IPS-15b (cell line): Measurements from ENCODE around the gene LRP1.
A peak's percentile ranks its signal among the peaks of the same experiment; 100 is the strongest.

Experiments
- H3K27me3 ChIP-seq: one replicate; pipeline ENCODE4 v1.6.1; 2013; ENCODE audit warnings: low read length; ENCODE audit not compliant: control insufficient read depth, insufficient read depth
- H3K36me3 ChIP-seq: one replicate; pipeline ENCODE4 v1.6.1; 2013; ENCODE audit warnings: low read length; ENCODE audit not compliant: control insufficient read depth, insufficient read depth
- H3K4me1 ChIP-seq: one replicate; pipeline ENCODE4 v1.6.1; 2013; ENCODE audit warnings: mild to moderate bottlenecking, low read length; ENCODE audit not compliant: control insufficient read depth, insufficient read depth
- H3K4me3 ChIP-seq: one replicate; pipeline ENCODE4 v1.5.1; 2013; ENCODE audit warnings: low read depth, low read length
- H3K9ac ChIP-seq: one replicate; pipeline ENCODE4 v1.6.1; 2013; ENCODE audit warnings: low read depth, mild to moderate bottlenecking, low read length
- H3K9me3 ChIP-seq: one replicate; pipeline ENCODE4 v1.6.1; 2013; ENCODE audit warnings: mild to moderate bottlenecking, low read length; ENCODE audit not compliant: control insufficient read depth, insufficient read depth

Gene LRP1

DNA sequence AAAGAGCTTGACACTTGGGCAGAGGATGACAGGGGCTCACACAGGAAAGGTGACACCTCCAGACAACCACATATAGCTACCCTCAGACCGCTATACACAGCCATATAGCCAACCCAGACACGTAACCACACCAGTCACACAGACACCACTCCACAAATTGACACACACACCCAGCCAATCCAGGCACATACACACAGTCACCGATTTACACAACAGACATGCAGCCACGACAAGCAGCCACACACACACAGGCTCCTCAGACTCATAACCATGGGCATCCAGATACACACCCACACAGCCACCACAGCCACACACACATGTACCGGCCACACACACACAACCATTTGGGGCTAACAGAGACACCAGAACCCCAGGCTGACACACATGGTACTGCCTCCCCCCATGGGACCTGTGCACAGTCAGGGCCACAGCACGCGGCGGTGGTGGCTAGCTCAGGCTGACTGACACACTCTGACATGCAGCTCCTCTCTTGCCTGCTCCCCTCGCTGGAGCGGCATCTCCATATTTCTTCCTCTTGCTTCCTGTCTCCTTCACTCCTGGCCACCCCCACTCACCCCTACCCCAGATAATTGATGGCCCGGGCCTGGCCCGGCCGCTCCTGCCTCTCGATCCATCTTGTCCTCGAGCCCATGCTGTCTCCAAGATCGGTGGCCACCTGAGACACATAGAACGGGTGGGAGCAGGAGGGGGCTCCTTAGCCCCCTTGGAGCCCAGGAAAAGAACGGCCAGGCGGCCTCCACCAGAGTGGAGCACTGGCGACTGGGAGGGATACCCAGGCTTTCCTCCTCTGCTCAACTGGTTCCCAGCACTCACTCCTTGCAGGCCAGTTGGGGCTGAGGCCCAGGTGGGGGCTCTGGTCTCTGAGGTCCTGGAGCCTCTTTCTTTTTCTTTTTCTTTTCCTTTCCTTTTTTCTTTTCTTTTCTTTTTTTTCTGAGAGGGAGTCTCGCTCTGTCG lies 95.2 kb downstream of the LRP1 start:
- Histone ChIP-seq H3K4me3 (no peak overlapping the region), H3K9me3 (no peaks in the 10 kb centered on the region), H3K9ac (no peak overlapping the region), H3K4me1 (peaks cover 18% of the 10 kb centered on the region), H3K27me3 (peaks cover 92% of the 10 kb centered on the region), H3K36me3 (no peaks in the 10 kb centered on the region)

DNA sequence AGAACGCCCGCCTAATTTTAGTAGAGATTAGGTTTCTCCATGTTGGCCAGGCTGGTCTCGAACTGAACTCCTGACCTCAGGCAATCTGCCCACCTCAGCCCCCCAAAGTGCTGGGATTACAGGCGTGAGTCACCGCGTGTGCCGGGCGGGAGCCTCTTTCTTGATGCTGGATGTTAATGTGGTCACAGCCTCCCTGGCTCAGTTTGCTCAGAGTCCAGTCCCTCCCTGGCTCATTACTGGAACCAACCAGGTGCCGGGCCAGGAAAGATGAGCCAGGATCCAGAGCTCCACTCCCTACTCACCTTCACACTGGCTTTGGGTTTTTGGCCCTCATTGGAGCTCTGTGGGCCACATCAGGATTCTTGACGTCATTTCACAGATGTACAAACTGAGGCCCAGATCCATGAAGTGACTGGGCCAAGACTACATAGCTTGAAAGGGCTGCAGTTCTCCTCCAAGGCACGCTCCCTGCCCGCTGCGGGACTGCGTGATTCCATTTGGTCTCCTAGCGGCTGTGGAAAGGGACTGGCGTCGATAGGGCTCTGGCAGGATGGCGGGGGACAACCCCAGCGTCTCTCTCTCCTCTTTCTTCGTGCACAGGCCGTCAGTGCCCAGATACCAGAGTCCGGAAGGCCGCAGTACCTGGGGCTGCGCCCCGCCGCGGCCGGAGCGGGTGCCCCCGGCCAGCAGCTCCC lies 96.1 kb downstream of the LRP1 start:
- Histone ChIP-seq H3K4me1 (peaks cover 18% of the 10 kb centered on the region), H3K36me3 (no peaks in the 10 kb centered on the region), H3K9ac (no peak overlapping the region), H3K27me3 (peaks cover 91% of the 10 kb centered on the region), H3K9me3 (no peaks in the 10 kb centered on the region), H3K4me3 (no peak overlapping the region)

DNA sequence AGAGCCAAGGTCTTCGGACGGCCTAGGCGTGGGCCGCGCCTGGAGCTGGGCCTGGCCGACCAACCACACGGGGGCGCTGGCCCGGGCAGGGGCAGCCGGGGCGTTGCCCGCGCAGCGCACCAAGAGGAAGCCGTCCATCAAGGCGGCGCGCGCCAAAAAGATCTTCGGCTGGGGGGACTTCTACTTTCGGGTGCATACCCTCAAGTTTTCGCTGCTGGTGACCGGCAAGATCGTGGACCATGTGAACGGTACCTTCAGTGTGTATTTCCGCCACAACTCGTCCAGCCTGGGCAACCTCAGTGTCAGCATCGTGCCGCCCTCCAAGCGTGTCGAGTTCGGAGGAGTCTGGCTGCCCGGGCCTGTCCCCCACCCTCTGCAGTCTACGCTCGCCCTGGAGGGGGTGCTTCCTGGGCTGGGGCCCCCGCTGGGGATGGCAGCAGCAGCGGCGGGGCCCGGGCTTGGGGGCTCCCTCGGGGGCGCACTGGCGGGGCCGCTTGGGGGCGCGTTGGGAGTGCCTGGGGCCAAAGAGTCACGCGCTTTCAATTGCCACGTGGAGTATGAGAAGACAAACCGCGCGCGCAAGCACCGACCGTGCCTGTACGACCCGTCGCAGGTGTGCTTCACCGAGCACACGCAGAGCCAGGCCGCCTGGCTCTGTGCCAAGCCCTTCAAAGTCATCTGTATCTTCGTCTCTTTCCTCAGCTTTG lies 96.8 kb downstream of the LRP1 start:
- Histone ChIP-seq H3K9ac (no peak overlapping the region), H3K27me3 (peaks cover 84% of the 10 kb centered on the region), H3K9me3 (no peaks in the 10 kb centered on the region), H3K4me3 (peak overlapping the region; percentile 43), H3K4me1 (peaks cover 16% of the 10 kb centered on the region), H3K36me3 (no peaks in the 10 kb centered on the region)

DNA sequence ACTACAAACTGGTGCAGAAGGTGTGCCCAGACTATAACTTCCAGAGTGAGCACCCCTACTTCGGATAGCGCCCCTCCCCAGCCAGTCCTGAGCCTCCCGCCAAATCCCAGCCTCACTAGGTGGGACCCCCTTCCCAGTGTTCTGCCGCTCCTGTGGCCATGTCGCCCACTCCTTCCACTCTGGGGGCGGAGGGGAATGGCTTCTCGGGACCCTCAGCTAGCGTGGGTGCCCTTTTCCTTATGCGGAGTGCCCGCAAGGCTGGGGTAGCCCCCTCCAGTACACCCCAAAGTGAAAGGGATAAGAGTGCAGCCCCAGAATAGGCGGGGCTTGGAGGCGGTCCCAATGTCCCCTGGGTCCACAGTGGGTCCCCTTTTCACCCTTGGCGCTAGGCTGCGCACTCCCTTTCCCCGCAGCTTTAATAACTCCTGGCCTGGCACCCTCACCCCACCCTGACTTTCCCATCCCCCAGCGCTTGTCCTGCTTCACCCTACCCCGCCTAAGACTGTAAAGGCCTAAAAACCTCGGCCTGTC lies 97.5 kb downstream of the LRP1 start:
- Histone ChIP-seq H3K4me1 (peaks cover 20% of the 10 kb centered on the region), H3K27me3 (peaks cover 80% of the 10 kb centered on the region), H3K9ac (no peak overlapping the region), H3K4me3 (peak overlapping the region; percentile 43), H3K36me3 (no peaks in the 10 kb centered on the region), H3K9me3 (no peaks in the 10 kb centered on the region)

DNA sequence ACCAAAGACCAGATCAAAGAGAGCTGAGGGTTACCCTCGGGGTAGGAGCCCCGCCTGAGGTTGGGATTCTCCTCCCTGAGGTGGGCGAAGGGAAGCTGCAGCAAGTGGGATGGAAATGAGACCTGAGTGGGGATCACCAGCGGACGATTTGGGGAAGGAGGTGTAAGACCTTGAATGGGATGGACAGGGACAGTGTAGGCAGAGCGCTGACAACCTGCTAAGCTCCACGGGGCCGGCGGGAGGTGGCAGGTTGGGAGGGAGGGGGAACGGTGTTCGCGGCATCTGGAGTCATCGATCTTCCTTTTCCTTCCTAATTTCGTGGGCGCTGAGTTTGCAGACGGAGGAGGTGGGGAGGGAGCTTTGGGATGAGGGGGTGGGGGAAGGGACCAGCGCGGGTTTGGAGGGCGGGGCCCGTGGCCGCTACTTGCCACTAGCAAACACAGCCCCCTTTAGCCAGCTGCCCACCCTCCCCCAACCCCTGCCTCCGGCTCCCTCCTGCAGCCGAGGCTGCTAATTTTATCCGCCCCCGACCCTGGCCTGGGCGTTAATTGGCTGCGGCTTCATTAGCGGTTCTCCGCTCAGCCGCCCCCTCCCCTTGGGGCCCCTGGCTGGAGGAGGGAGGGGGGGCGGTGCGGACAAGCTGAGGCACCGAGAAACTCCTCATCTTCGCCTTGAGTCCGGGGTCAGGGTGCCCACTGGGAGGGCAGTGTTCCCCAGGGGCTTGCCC lies 98.5 kb downstream of the LRP1 start:
- peaks cover 70% of the 10 kb centered on the region for H3K27me3 ChIP-seq
- H3K4me3 ChIP-seq: peak overlapping the region; percentile 72
- H3K4me1 ChIP-seq: peaks cover 17% of the 10 kb centered on the region
- H3K9ac ChIP-seq: no peak overlapping the region
- no peaks in the 10 kb centered on the region for H3K9me3 ChIP-seq
- peaks cover 4% of the 10 kb centered on the region for H3K36me3 ChIP-seq

DNA sequence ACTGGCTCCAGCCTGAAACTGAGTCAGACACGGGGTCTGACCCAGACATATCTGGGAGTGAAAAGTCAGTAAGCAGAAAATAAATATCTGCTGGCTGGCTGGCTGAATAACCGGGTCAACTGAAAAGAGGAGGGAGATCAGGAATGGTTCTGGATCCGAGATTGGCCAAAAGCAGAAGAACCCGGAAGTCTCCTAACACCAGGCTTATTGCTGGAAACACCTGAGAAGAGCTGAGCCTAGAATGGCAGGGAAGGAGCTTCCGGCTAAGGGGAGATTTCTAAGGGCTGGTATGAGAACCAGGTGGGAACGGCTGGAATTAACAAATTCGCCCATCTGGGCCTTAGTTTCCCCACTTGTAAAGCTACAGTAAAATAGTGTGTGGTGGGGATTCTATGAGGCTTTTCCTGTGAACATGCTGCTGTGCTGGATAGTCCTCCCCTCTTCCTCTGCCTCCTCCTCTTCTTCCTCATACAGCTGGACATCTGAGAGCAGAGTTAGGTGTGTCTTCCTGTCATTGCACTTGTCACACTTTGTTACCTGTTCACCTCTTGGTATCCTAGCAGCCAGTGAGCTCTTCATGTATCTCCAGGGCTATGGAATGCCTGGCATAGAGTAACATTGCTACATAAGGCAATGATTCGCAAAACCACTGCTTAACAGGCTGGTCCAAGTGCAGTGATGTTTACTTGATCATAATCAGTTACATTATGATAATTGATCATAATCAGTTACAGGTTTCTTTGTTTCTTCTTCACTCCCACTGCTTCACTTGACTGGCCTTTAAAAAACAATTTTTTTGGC lies 99.2 kb downstream of the LRP1 start:
- peaks cover 12% of the 10 kb centered on the region for H3K36me3 ChIP-seq
- peaks cover 62% of the 10 kb centered on the region for H3K27me3 ChIP-seq
- H3K9me3 ChIP-seq: no peaks in the 10 kb centered on the region
- no peak overlapping the region for H3K9ac ChIP-seq
- H3K4me3 ChIP-seq: peak overlapping the region; percentile 57
- peaks cover 15% of the 10 kb centered on the region for H3K4me1 ChIP-seq

DNA sequence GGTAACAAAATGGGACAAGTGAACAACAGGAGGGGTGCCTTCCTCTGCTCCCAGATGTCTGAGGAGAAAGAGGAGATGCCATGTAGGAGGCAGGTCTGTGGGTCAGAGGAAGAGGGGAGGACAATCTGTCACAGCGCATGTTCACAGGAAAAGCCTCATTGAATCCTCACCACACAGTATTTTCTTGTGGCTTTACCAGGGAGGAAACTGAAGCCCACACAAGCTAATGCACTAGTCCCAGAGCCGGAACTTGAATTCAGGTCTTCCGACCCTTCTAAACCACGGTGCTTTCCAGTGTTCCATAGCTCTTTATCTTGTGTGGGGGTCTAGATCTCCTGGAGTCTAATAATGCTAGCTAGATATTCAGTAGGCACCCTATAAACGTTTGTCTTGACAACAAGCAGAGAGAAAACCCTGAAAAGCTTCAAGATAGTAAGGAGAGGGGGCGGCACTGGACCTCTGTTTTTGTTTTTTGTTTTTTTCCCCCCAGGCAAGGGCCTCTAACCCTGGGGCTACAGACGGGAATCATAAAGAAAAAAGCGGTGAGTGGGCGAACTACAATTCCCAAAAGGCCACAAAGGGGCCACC lies 100.9 kb downstream of the LRP1 start:
- no peak overlapping the region for H3K9ac ChIP-seq
- H3K4me3 ChIP-seq: peak overlapping the region; percentile 95
- peaks cover 15% of the 10 kb centered on the region for H3K4me1 ChIP-seq
- H3K9me3 ChIP-seq: no peaks in the 10 kb centered on the region
- peaks cover 28% of the 10 kb centered on the region for H3K36me3 ChIP-seq
- H3K27me3 ChIP-seq: peaks cover 52% of the 10 kb centered on the region

DNA sequence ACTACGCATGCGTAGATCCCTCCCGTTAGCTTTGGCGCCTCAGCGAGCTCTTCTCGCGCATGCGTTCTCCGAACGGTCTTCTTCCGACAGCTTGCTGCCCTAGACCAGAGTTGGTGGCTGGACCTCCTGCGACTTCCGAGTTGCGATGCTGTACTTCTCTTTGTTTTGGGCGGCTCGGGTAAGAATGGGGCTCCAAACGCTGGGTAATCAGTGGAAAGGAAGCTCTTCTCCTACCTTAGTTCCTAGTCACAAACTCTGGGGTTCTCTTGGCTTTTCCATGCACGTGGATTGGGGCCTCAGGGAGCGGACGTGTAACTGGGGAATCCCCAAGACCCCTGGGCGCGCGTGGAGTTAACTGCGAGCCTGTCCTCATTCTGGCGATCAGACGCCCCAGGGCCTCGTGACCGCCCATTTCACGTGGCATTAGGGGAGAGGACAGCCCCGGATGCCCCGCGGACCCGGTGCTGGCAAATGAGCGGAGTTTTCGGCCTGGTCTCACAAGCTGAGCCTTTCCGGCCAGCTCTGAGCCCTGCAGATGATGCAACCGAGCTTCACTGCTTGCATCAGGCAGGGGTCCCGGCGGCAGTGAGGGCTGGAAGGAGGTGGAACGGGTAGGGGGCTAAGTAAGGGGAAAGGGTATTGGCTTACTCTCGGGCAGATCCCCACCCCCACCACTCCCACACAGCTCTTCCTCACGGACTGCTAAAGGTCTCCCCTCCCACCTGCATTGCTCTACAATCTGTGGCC lies 101.5 kb downstream of the LRP1 start, which contains the start of gene SHMT2:
SHMT2 (plus strand) TSS at position 78 of the 747 bp plus-strand sequence; CDS start at position 146, 68 bp downstream.
- H3K4me1 ChIP-seq: peaks cover 15% of the 10 kb centered on the region
- H3K9me3 ChIP-seq: no peaks in the 10 kb centered on the region
- peak within 1 kb of the TSS; percentile 97 for H3K9ac ChIP-seq
- H3K27me3 ChIP-seq: peaks cover 50% of the 10 kb centered on the region
- H3K36me3 ChIP-seq: peaks cover 32% of the 10 kb centered on the region
- H3K4me3 ChIP-seq: peak within 1 kb of the TSS; percentile 95

DNA sequence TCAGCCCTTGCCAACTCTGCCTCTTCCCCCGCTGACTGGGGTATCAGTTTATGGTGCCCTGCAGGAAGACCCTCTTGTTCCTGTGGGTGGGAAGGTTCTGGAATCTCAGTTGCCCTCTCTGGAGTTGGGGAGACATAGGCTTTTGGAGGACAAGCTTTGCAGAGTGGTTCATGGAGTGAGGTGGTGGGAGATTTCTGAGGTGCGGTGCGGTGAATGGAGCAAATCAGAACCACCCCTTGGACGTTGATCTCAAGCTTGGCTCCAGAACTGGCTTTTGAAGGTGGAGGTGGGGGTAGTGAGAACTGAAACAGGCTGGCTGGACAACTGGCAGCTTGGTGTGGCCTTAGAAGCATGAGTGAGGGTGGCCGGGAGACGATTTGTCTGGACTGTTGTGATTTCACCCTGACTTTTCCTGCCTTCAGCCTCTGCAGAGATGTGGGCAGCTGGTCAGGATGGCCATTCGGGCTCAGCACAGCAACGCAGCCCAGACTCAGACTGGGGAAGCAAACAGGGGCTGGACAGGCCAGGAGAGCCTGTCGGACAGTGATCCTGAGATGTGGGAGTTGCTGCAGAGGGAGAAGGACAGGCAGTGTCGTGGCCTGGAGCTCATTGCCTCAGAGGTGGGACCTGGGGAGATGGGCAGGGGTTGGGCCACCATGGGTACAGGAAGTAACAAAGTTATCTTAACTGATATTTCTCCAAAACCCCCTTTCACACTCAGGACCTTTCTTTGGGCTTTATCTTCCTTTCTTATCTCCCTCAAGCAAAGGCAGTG lies 102.3 kb downstream of the LRP1 start:
- H3K9me3 ChIP-seq: no peaks in the 10 kb centered on the region
- peaks cover 32% of the 10 kb centered on the region for H3K36me3 ChIP-seq
- peak overlapping the region; percentile 97 for H3K9ac ChIP-seq
- H3K4me1 ChIP-seq: peaks cover 13% of the 10 kb centered on the region
- peak overlapping the region; percentile 95 for H3K4me3 ChIP-seq
- peaks cover 48% of the 10 kb centered on the region for H3K27me3 ChIP-seq
